ENCODE data around the gene ASTN2. TPM values are rescaled to one million over a fixed set of nuclear protein-coding genes. Genes with fewer than 3 reads are reported as not detected.

The ASTN2 gene
- total and polyA plus RNA-seq, 10 donors, result 0.87 to 6.1 (median 3.7) TPM

GRCh38 chr9:116430849-116431248, 984.0 kb downstream of the ASTN2 start:
- 47 to 73% (median 66%) methylated on average over 3 of the region's 3 CpGs for WGBS, 5 donors
- no peak for TF ChIP-seq CTCF (IDR thresholded peaks at IDR 0.05 in 8 of 11, conservative IDR thresholded peaks at IDR 0.05 in 3 of 11)
- TF ChIP-seq POLR2AphosphoS5 (IDR thresholded peaks at IDR 0.05), result no peak
- TF ChIP-seq POLR2A (IDR thresholded peaks at IDR 0.05), result no peak
- DNase-seq, result no peak
- Histone ChIP-seq H3K27ac (peak overlapping the region in 6 of 8 donors; percentile 3 to 36 (median 9)), H3K4me1 (peaks cover 0 to 5% (median 0%) of the 10 kb centered on the region in 6 donors), H3K36me3 (peaks cover 0 to 2% (median 0%) of the 10 kb centered on the region in 6 donors), H3K27me3 (replicated peaks in 1 of 7) (no peaks in the 10 kb centered on the region), H3K4me3 (no peak overlapping the region), H3K9me3 (no peaks in the 10 kb centered on the region)
- intact Hi-C loops (cut with DNase I; ENCODE audit: low total_unique reads), result no loop called here

- Histone ChIP-seq H3K27ac (no peak overlapping the region), H3K4me1 (no peaks in the 10 kb centered on the region), H3K9me3 (no peaks in the 10 kb centered on the region), H3K27me3 (replicated peaks in 1 of 7) (no peaks in the 10 kb centered on the region), H3K36me3 (peaks cover 0 to 9% (median 0%) of the 10 kb centered on the region in 6 donors), H3K4me3 (no peak overlapping the region)
- no peak for DNase-seq
- WGBS, 5 donors, result 65 to 100% (median 94%) methylated on average over 2 of the region's 2 CpGs
- intact Hi-C loops (cut with DNase I; ENCODE audit: low total_unique reads), result no loop called here
- TF ChIP-seq POLR2AphosphoS5 (IDR thresholded peaks at IDR 0.05), result no peak
- TF ChIP-seq CTCF (IDR thresholded peaks at IDR 0.05 in 8 of 11, conservative IDR thresholded peaks at IDR 0.05 in 3 of 11), result no peak
- TF ChIP-seq POLR2A (IDR thresholded peaks at IDR 0.05), result no peak
Measured at GRCh38 chr9:116425244-116425643, 989.6 kb downstream of the ASTN2 start.

- H3K4me3 ChIP-seq, result no peak overlapping the region
- H3K27ac ChIP-seq, result no peak overlapping the region
- H3K9me3 ChIP-seq, result no peaks in the 10 kb centered on the region
- 81 to 93% (median 88%) methylated on average over 1 of the region's 1 CpG for WGBS, 5 donors
- H3K36me3 ChIP-seq, result peaks cover 0 to 9% (median 0%) of the 10 kb centered on the region in 6 donors
- no peaks in the 10 kb centered on the region for H3K4me1 ChIP-seq
- intact Hi-C loops (cut with DNase I; ENCODE audit: low total_unique reads), result no loop called here
- no peaks in the 10 kb centered on the region for H3K27me3 ChIP-seq (replicated peaks in 1 of 7)
- DNase-seq, result no peak
- TF ChIP-seq CTCF (IDR thresholded peaks at IDR 0.05 in 8 of 11, conservative IDR thresholded peaks at IDR 0.05 in 3 of 11), result no peak
- no peak for TF ChIP-seq POLR2A (IDR thresholded peaks at IDR 0.05)
- TF ChIP-seq POLR2AphosphoS5 (IDR thresholded peaks at IDR 0.05), result no peak
Measured at GRCh38 chr9:116423149-116423548, 991.7 kb downstream of the ASTN2 start.

- no peak for DNase-seq
- 87 to 97% (median 90%) methylated on average over 5 of the region's 5 CpGs for WGBS, 5 donors
Measured at GRCh38 chr9:116422119-116422979, 992.5 kb downstream of the ASTN2 start.

More at GRCh38 chr9:116422119-116422979, 992.5 kb downstream of the ASTN2 start:
- H3K27me3 ChIP-seq (replicated peaks in 1 of 7), result no peaks in the 10 kb centered on the region
- no peak for TF ChIP-seq CTCF (IDR thresholded peaks at IDR 0.05 in 8 of 11, conservative IDR thresholded peaks at IDR 0.05 in 3 of 11)
- no peak for TF ChIP-seq POLR2A (IDR thresholded peaks at IDR 0.05)
- TF ChIP-seq POLR2AphosphoS5 (IDR thresholded peaks at IDR 0.05), result no peak
- H3K36me3 ChIP-seq, result peaks cover 0 to 9% (median 0%) of the 10 kb centered on the region in 6 donors
- intact Hi-C loops (cut with DNase I; ENCODE audit: low total_unique reads), result no loop called here
- H3K4me1 ChIP-seq, result no peaks in the 10 kb centered on the region
- H3K9me3 ChIP-seq, result no peaks in the 10 kb centered on the region
- no peak overlapping the region for H3K27ac ChIP-seq
- no peak overlapping the region for H3K4me3 ChIP-seq

Data from spleen (tissue), 11 donors.